GM18498 (cell line): Measurements from ENCODE around the gene ATPAF1.
"Not testable (repeated sequence)": the region's sequence is repeated elsewhere in the genome, so short reads cannot be mapped to it uniquely, and the experiment has no call there.

Source experiments
- ATAC-seq: cut with Tn5 transposase; IDR thresholded peaks from one replicate; pipeline ENCODE4 v1.9.1; 2021; ENCODE audit warnings: mild to moderate bottlenecking, moderate library complexity; ENCODE audit not compliant: unreplicated experiment

The ATPAF1 gene

DNA sequence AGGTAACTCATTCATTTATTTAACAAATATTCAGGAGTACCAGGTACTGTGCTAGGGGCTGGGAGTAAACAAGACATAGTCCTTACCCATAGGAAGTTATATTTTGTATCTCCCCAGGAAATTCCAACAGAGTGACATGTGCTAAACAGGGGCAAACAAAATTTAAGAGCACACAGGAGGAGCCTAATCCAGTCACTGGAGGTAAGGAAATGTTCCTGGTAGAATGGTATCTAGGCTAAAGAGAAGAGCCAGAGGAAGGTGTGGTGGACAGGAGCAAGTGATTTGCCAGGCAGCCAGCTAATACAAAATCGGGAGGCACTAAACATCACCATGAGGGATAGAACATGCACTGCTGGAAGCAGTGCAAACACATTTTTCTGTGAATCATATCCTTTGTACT lies 13.9 kb upstream of the ATPAF1 start:
- ATAC-seq = no peak

DNA sequence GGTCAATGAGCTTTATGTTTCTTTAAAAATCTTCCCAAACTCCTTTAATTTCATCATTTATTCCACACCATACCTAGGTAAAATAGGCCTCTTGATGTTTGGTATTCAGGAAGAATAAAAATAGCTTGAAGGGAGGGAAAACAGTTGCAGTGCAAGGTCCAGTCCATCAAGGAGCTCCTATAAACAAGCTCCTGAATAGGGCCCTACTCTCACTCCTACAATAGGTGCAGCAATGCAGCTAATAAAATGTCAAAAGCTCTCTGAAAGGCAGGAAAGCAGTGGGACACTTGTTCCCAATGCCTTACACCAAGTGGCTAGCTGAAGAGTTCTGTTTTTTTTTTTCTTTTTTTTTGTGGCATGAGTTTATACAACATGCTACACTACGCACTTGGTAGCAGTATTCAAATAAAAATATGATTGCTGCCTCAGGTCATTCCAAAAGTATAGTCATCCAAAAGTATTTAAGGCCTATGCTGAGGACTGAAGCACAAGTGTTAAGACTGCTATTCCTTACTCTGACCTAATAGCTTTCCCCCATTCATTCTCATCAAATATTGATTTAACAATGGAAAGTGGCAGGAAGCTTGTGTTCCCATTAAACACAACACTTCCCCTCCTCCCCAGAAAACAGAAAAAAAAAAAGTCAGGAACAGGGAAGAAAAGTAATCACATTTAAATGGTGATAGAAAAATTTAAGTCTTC lies 13.3 kb upstream of the ATPAF1 start:
- no peak for ATAC-seq

DNA sequence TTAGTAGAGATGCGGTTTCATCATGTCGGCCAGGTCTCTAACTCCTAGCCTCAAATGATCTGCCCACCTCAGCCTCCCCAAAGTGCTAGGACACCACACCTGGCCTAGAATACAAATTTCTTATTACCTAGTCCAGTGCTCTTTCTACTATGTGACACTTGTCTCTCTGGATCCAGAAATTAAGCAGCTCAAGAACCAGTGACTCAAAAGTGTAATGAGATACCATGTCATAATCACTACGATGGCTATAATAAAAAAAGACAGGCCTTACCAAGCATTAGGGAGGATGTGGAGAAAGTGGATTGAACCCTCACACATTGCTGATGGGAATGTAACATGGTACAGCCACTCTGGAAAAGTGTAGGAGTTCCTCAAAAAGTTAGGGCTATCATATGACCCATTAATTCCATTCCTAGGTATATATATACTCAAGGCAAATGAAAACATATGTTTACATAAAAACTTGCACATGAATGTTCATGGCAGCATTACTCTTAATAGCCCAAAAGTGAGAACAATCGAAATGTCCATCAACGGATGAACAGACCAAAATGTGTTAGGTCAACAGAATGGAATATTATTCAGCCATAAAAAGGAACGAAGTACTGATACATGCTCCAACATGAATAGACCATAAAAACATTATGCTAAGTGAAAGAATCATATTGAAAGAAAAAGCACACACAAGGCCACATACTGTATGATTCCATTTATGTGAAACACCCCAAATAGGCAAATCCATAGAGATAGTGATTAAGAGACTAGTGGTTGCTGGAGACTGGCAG lies 11.8 kb upstream of the ATPAF1 start:
- no peak for ATAC-seq

DNA sequence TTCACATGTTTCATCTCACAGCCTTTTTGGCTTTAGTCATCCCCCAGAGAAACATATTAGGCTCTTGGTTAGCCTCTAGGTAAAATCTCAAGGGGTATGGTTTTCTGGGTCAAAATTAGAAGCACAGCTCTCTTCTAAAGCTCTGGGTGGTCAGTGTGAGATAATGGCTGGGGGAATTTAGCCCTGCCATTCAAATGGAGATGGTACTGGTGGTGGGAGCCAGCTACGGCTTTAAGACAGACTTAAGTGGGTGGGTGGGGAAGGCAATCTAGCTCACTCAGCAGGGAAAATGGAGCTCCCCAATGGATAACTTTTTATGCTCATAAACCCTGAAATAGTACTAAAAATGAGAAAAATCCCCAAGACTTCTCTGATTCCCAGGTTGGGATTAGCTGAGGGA lies 9.2 kb upstream of the ATPAF1 start:
- no peak for ATAC-seq

DNA sequence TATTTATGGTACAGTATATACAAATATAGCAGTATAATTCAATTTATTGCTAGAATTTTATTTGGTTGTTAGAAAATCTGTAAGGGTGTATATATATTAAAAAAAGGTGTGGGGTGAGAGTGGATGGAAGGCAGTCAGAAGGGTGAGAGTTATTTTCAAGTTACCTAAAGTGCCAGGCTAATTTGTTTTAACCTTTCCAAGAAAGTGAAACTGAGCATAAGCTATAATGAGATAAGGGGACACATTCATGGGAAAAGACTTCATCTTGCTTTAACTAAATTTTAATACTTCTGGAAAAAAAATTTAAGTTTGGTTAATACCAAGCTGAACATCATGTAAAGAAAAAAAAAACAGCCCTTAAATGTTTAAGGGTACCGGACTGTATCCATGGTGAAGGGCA lies 8.4 kb upstream of the ATPAF1 start:
- no peak for ATAC-seq

DNA sequence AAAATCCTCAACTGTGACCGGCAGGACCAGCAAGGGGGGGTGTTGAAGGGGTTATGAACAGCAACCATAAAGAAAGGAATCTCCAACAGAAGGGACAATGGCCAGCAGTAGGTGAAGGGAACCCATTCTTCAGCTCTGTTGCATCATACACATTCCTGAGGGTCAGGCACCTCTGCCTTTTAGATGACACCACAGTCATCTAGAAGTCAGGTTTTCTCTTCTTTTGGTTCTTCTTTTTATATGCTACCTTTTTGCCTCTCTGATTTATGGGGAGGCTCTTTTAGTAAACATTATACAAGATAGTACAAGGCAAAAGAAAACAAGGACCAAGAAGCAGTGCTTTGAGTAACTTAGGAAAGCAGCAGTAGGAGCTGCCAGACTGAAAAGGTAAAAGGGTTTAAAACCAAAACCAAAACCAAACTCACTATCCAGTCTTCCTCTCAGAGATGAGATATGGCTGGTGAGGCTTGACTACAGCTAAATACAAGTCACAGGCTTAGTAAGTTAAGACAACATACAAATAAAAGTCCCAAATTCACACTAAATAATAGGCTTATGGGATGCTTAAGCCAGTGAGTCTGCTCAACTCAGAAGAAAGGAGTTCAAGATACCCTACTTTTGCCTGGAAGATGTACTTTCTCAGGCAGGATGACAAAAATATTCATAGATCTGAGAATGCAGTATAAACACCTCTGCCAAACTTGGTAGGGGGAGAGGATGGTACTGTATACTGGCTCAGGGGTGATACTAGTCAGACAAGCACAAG lies 7.6 kb upstream of the ATPAF1 start:
- peak; percentile 78 for ATAC-seq

DNA sequence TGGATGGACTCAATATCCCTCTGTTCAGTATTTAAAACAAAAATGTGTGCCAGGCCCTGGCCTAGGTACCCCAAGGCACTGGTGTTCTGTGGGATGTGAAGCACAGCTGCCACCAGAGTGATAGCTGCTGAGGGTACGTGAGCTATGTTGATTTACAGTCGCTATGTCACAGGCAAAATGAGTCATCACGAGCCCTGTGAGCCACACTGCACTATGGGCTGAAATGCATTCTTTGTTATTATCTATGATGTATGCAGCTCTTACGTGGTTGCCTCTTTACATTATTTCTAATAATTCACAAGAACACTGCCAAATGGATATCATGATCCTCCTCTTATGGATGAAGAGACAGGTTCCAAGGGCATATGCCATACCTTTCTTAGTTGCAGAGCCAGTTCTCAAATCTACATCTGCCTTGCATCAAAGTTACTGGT lies 5.6 kb upstream of the ATPAF1 start:
- ATAC-seq = no peak

DNA sequence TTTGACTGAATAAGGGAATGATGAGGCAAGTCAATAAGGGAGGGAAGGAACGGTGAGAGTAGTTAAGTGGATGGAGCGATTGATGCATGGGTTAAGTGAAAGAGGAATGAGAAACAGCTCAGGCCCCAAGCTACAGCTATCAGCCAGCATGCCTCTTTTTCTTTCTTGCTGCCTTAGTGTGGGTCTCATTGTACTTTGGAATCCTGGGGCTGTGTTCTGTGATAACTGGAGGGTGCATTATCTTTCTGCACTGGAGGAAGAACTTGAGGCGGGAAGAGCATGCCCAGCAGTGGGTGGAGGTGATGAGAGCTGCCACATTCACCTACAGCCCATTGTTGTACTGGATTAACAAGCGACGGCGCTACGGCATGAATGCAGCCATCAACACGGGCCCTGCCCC lies 4.5 kb upstream of the ATPAF1 start:
- no peak for ATAC-seq

DNA sequence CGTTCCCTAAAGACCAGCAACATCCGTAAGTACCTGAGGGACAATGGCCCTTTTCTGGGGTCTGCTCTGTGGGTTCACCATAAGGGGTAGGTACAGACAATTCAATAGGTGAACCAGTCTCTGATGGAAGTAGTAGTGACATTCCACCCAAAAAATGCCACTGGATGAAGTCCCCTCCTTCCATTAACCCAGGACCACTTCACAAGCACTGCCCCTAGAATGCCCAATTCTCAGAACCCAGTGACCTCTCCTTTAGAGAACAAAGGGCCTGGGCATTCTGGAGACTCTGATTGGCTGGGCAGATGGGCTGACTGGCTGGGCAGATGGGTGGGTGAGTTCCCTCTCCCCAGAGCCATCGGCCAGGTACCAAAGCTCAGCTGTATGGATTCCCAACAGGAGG lies 3.4 kb upstream of the ATPAF1 start, which contains the start of gene TEX38:
Gene TEX38 (plus strand): TSS at position 301 of the 400 bp plus-strand sequence. CDS start 81 bp downstream, at position 382.
- no peak for ATAC-seq

DNA sequence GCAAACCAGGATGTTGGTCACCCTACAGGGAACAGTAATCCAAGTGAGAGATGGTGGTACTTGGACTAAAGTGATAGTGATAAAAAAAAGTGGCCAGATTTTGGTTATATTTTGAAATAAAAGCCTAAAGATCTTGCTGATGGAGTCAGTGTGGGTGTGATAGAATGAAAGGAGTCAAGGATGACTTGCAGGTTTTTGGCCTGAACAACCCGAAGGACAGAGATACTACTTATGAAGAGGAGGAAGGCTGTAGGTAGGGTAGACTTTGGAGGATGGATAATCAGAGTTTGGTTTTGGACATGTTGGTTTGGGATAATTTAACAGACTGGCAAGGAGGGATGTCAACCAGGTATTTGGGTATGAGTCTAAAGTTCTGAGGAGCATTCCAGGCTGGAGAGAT lies 2.0 kb upstream of the ATPAF1 start:
- no peak for ATAC-seq

DNA sequence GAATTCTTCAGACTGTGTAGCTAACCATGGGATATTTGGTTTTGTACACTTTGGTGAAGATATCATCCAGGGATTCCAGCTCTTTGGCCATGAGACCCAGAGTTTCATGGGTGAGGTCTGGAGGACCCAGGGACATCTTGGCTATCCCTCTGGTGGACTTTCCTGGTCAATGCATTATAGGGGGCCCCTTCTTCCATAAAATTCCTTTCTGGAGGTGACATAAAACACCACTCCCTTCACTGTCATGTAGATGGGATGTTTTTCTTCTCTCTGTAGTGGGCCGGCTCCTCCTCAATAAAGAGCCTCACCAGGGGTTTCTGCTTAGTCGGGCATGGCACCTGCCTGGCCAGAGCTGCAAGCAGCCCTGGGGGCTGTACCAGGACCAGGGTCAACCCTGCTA lies 2.2 kb downstream of the ATPAF1 start:
- no peak for ATAC-seq

DNA sequence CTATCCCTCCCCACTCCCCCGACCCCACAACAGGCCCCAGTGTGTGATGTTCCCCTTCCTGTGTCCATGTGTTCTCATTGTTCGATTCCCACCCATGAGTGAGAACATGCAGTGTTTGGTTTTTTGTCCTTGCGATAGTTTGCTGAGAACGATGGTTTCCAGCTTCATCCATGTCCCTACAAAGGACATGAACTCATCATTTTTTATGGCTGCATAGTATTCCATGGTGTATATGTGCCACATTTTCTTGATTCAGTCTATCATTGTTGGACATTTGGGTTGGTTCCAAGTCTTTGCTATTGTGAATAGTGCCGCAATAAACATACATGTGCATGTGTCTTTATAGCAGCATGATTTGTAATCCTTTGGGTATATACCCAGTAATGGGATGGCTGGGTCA lies 5.2 kb downstream of the ATPAF1 start:
- ATAC-seq = not testable (repeated sequence)

DNA sequence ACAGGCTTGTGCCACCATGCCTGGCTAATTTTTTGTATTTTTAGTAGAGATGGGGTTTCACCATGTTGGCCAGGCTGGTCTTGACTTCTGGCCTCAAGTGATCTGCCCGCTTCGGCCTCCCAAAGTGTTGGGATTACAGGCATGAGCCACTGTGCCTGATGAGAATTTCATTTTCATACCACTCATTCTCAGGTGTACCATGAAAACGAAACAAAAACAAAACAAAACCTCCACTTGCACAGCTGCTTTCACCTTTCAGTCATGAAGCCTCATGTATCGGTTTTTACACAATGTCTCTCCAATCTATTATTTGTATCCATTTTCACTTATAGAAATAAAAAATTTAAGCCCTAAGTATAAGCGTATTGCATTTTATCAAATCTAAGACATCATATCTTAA lies 8.0 kb downstream of the ATPAF1 start:
- ATAC-seq = peak; percentile 92

DNA sequence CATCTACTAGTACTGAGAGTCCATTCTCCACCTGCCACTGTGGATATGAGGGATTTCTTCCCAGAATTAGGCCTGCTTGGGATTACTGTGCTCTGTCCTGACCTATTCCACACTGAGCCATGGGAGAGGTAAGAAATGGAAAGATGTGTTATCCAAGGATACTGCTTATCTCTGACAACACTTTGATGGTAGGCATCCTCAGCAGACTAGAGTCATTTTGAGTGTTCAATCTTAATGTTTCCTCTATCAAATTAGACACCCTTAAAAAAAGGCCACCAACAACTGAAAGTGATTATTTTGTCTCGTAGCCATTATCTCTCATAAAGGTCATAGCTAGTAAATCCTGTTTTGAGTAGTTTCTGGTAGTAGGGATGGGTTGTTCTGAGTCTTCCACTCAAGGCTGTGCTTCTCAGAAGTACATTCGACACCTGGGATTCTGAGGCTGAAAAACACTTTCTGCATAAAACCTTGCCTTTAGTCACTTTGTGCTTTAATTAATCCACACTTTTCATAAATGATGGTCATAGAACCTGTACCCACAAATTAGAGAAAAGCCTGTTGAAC lies 8.8 kb downstream of the ATPAF1 start:
- ATAC-seq = peak; percentile 40

DNA sequence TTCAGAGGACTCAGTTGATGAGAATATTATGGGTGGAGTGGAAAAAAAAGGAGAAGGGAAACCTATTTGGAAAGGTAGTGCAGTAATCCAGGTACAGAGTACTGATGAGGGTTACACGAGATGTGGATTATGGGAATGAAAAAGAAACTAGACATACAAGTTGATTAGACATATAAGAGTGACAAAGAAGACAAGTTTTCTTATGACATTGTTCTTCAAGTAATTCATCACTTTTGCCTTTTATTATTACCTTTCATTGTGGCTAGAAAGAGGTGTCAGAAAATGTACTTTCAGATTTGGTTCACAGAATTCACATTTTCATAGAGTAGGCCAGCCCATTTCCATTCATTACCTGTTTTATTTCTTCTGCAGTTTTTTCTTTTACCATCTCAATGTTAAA lies 10.4 kb downstream of the ATPAF1 start:
- ATAC-seq = no peak

DNA sequence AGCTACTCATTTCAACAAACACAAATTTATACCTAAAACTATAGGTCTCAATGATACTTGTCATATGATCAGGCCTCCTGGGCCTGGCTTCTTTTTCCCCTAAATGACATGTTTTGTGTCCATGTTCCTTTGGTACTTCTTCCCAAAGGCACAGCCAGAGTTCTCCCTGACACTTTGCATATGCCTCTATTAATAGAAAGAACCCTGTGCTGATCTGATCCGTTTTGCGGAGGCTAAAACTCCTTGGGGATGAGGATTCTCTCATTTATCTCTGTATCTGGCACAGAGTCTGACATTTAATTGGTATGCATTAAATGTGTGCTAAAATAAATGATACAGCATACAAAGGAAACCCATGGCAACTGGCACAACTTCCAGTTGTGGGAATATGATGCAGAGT lies 11.5 kb downstream of the ATPAF1 start:
- ATAC-seq = no peak

DNA sequence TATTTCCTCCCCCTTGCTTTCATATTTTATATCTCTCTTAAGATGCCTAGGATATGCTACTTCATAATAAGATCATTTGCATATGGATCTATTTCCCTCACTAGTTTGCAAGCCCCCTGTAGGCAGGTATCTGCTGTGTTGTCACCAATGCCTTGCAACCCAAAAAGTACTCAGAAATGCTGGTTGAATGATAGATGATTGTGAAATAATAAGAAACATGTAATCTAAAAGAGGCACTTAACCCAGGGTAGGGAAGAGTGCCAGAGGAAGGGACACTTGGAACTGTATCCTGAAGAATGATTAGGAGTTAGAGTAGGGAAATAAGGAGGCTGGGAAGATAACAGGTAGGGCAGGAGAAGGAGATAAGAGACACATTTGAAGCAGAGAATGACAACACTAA lies 12.3 kb downstream of the ATPAF1 start:
- no peak for ATAC-seq

DNA sequence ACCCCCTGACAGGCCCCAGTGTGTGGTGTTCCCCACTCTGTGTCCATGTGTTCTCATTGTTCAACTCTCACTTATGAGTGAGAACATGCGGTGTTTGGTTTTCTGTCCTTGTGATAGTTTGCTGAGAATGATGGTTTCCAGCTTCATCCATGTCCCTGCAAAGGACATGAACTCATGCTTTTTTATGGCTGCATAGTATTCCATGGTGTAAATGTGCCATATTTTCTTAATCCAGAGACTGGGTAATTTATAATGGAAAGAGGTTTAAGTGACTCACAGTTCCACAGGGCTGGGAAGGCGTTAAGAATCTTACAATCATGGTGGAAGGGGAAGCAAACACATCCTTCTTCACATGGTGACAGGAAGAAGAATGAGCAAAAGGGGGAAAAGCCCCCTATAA lies 13.5 kb downstream of the ATPAF1 start:
- not testable (repeated sequence) for ATAC-seq

DNA sequence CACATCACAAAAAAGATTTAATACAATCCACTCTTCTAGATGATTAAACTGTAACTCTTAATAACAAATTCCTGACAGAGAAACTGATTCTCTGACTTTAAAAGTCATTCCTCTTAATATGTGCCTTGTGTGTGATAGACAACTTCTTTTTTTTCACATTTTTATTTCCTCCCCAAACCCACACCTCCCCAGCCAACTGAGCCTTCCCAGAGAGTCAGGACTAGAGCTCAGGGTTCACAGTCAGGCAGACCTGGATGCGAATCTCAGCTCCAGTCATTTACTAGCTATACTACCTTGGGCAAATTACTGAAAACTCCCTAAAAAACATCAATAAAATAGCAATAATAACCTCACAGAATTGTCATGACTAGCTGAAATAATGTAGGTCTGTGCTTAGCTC lies 14.2 kb downstream of the ATPAF1 start:
- ATAC-seq = no peak

DNA sequence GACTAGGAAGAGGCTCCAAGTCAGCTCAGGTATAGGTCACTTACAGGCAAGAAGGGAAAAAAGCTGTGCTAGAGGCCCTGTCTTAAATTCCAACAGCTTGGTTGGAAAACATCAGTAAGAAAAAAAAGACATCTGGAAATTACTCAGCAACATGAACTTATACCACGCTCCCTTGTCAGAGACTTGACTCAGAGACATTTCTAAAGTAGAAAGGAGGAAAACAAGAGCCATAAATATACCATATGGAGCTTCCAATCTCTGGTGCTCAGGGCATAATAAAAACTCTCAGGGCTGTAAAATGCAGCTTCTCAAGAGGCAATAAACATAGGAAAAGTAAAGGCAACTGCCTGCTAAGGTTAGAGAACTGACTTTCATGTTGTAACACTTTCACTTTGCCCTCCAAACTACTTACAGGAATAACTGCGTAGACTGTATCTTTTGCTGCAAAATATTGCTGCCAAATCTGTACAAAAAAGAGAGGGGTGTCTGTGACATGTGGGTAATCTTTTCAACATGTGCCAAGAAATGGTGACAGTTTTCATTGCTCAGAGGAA lies 14.7 kb downstream of the ATPAF1 start:
- no peak for ATAC-seq
